Stimulated activated CD4-positive, alpha-beta T cell treated with anti-CD3 and anti-CD28 coated beads, Interleukin-4, amount 100 ng/mL, for 48 hours (primary cell): ENCODE measurements around the gene FCHSD2.
"Not testable (repeated sequence)": the region's sequence is repeated elsewhere in the genome, so short reads cannot be mapped to it uniquely, and the experiment has no call there.

Experiments
- DNase-seq, 2 donors: peaks; one replicate each; pipeline ENCODE4 v3.0.0-alpha.2; 2020; ENCODE audit warnings: low read depth in 2 of 2

The FCHSD2 gene

GRCh38 chr11:72821920-72822799, 320.0 kb downstream of the FCHSD2 start:
- peak; percentile 68 to 81 for DNase-seq

GRCh38 chr11:72821221-72821919, 320.7 kb downstream of the FCHSD2 start:
- no peak for DNase-seq

- no peak for DNase-seq
These were observed 321.5 kb downstream of the FCHSD2 start for GRCh38 chr11:72820439-72821139.

GRCh38 chr11:72818971-72819370, 323.1 kb downstream of the FCHSD2 start:
- DNase-seq, result no peak

- no peak for DNase-seq
These were observed 324.2 kb downstream of the FCHSD2 start for GRCh38 chr11:72817966-72818365.

GRCh38 chr11:72816404-72816990, 325.6 kb downstream of the FCHSD2 start:
- DNase-seq, result no peak

- no peak for DNase-seq
These were observed 327.0 kb downstream of the FCHSD2 start for GRCh38 chr11:72815110-72815618.

- peak; percentile 84 to 87 for DNase-seq
These were observed 327.6 kb downstream of the FCHSD2 start, which contains the start of gene ATG16L2 for GRCh38 chr11:72814286-72815109. ATG16L2 (plus strand) TSS chr11:72814411; CDS start chr11:72814446, 35 bp downstream.

GRCh38 chr11:72813740-72814285, 328.3 kb downstream of the FCHSD2 start:
- peak; percentile 72 to 82 for DNase-seq

- DNase-seq, result peak; percentile 67 to 75
These were observed 329.0 kb downstream of the FCHSD2 start for GRCh38 chr11:72812967-72813739.

- DNase-seq, result no peak
These were observed 329.5 kb downstream of the FCHSD2 start for GRCh38 chr11:72812604-72812966.

- DNase-seq, result not testable (repeated sequence)
These were observed 330.4 kb downstream of the FCHSD2 start for GRCh38 chr11:72811686-72812085.

GRCh38 chr11:72808331-72808798, 333.8 kb downstream of the FCHSD2 start:
- no peak for DNase-seq

- no peak for DNase-seq
These were observed 334.3 kb downstream of the FCHSD2 start for GRCh38 chr11:72807792-72808191.

- DNase-seq, result no peak
These were observed 335.0 kb downstream of the FCHSD2 start for GRCh38 chr11:72807021-72807693.

GRCh38 chr11:72806378-72806777, 335.7 kb downstream of the FCHSD2 start:
- not testable (repeated sequence) for DNase-seq

- no peak for DNase-seq
These were observed 336.9 kb downstream of the FCHSD2 start for GRCh38 chr11:72805216-72805615.

- no peak for DNase-seq
These were observed 339.3 kb downstream of the FCHSD2 start for GRCh38 chr11:72802822-72803221.

- DNase-seq, result no peak
These were observed 342.7 kb downstream of the FCHSD2 start for GRCh38 chr11:72799441-72799840.
